Activated T-cell treated with anti-CD3 and anti-CD28 coated beads, Interleukin-2, amount 50 U/mL, for 4 hours (primary cell): Measurements from ENCODE around the gene EFCAB10. TPM values are rescaled to one million over a fixed set of nuclear protein-coding genes. Genes with fewer than 3 reads are reported as not detected.

Experiments used
- ATAC-seq, 2 donors: fragments of 200-7000 bp; cut with Tn5 transposase; one replicate each; pipeline ENCODE4 v1.10.0; 2021
- DNase-seq: peaks from one replicate; pipeline ENCODE4 v3.0.0-alpha.2; 2020
- H3K27me3 Mint-ChIP-seq: one replicate; pipeline ENCODE4 v1.8.0; 2021; ENCODE audit warnings: low read depth, mixed read lengths
- H3K36me3 Mint-ChIP-seq: one replicate; pipeline ENCODE4 v1.8.0; 2022; ENCODE audit warnings: mixed read lengths; ENCODE audit not compliant: insufficient read depth
- H3K4me1 Mint-ChIP-seq: one replicate; pipeline ENCODE4 v1.8.0; 2021; ENCODE audit warnings: low read depth, mixed read lengths
- H3K4me3 Mint-ChIP-seq: one replicate; pipeline ENCODE4 v1.8.0; 2021; ENCODE audit warnings: mild to moderate bottlenecking, moderate library complexity, mixed read lengths
- H3K9me3 Mint-ChIP-seq: one replicate; pipeline ENCODE4 v1.8.0; 2021; ENCODE audit warnings: mixed read lengths
- total RNA-seq, 3 donors: library from RNA; stranded (reverse); gene quantifications; one replicate each; pipeline ENCODE4 v1.2.1, GENCODE V29; 2021

The EFCAB10 gene
- total RNA-seq, result not detected

GRCh38 chr7:105581066-105581811 is at the start of gene EFCAB10:
Gene EFCAB10, minus strand, starts transcription at chr7:105581493. Its CDS starts 30 bp downstream, at chr7:105581463.
- DNase-seq, result peak; percentile 8
- peak; percentile 62 to 82 for ATAC-seq
- peaks cover 1% of the 10 kb centered on the region for H3K36me3 Mint-ChIP-seq

GRCh38 chr7:105625986-105626385 is 44.7 kb upstream of the EFCAB10 start:
- no peak for DNase-seq
- no peaks in the 10 kb centered on the region for H3K27me3 Mint-ChIP-seq
- H3K36me3 Mint-ChIP-seq, result peaks cover 44% of the 10 kb centered on the region
- ATAC-seq, result no peak
- peaks cover 10% of the 10 kb centered on the region for H3K9me3 Mint-ChIP-seq
- no peak overlapping the region for H3K4me3 Mint-ChIP-seq
- no peaks in the 10 kb centered on the region for H3K4me1 Mint-ChIP-seq

More at GRCh38 chr7:105581066-105581811, at the start of gene EFCAB10:
- peak within 1 kb of the TSS; percentile 70 for H3K4me3 Mint-ChIP-seq
- peaks cover 17% of the 10 kb centered on the region for H3K27me3 Mint-ChIP-seq
- H3K4me1 Mint-ChIP-seq, result peaks cover 5% of the 10 kb centered on the region
- H3K9me3 Mint-ChIP-seq, result peaks cover 8% of the 10 kb centered on the region

- H3K36me3 Mint-ChIP-seq, result peaks cover 40% of the 10 kb centered on the region
Measured at GRCh38 chr7:105623906-105624305, 42.6 kb upstream of the EFCAB10 start.

GRCh38 chr7:105623378-105623777 is 42.1 kb upstream of the EFCAB10 start:
- Mint-ChIP-seq H3K4me3 (no peak overlapping the region), H3K27me3 (no peaks in the 10 kb centered on the region), H3K9me3 (peaks cover 10% of the 10 kb centered on the region), H3K4me1 (no peaks in the 10 kb centered on the region), H3K36me3 (peaks cover 40% of the 10 kb centered on the region)
- ATAC-seq (no peak), DNase-seq (no peak)

More at GRCh38 chr7:105623906-105624305, 42.6 kb upstream of the EFCAB10 start:
- no peak for DNase-seq
- Mint-ChIP-seq H3K4me1 (no peaks in the 10 kb centered on the region), H3K4me3 (no peak overlapping the region), H3K27me3 (no peaks in the 10 kb centered on the region), H3K9me3 (peaks cover 10% of the 10 kb centered on the region)
- ATAC-seq, result no peak

- peaks cover 40% of the 10 kb centered on the region for H3K36me3 Mint-ChIP-seq
- no peaks in the 10 kb centered on the region for H3K4me1 Mint-ChIP-seq
- peaks cover 10% of the 10 kb centered on the region for H3K9me3 Mint-ChIP-seq
- no peaks in the 10 kb centered on the region for H3K27me3 Mint-ChIP-seq
- no peak overlapping the region for H3K4me3 Mint-ChIP-seq
- ATAC-seq (no peak), DNase-seq (no peak)
Measured at GRCh38 chr7:105622106-105622731, 40.9 kb upstream of the EFCAB10 start.

- Mint-ChIP-seq H3K4me3 (no peak overlapping the region), H3K4me1 (no peaks in the 10 kb centered on the region), H3K9me3 (peaks cover 7% of the 10 kb centered on the region), H3K36me3 (peaks cover 37% of the 10 kb centered on the region), H3K27me3 (no peaks in the 10 kb centered on the region)
- no peak for ATAC-seq
- DNase-seq, result no peak
Measured at GRCh38 chr7:105621617-105622016, 40.3 kb upstream of the EFCAB10 start.

- DNase-seq (no peak), ATAC-seq (no peak)
- H3K4me3 Mint-ChIP-seq, result no peak overlapping the region
- peaks cover 4% of the 10 kb centered on the region for H3K9me3 Mint-ChIP-seq
- H3K4me1 Mint-ChIP-seq, result no peaks in the 10 kb centered on the region
- H3K27me3 Mint-ChIP-seq, result no peaks in the 10 kb centered on the region
- H3K36me3 Mint-ChIP-seq, result peaks cover 33% of the 10 kb centered on the region
Measured at GRCh38 chr7:105621176-105621575, 39.9 kb upstream of the EFCAB10 start.

GRCh38 chr7:105619590-105619989 is 38.3 kb upstream of the EFCAB10 start:
- Mint-ChIP-seq H3K4me1 (no peaks in the 10 kb centered on the region), H3K9me3 (no peaks in the 10 kb centered on the region), H3K4me3 (no peak overlapping the region), H3K36me3 (peaks cover 27% of the 10 kb centered on the region), H3K27me3 (no peaks in the 10 kb centered on the region)
- DNase-seq (no peak), ATAC-seq (no peak)

GRCh38 chr7:105618016-105618296 is 36.7 kb upstream of the EFCAB10 start:
- Mint-ChIP-seq H3K27me3 (no peaks in the 10 kb centered on the region), H3K4me1 (no peaks in the 10 kb centered on the region), H3K4me3 (no peak overlapping the region), H3K36me3 (peaks cover 30% of the 10 kb centered on the region), H3K9me3 (no peaks in the 10 kb centered on the region)
- no peak for ATAC-seq
- no peak for DNase-seq

- H3K36me3 Mint-ChIP-seq, result peaks cover 26% of the 10 kb centered on the region
- DNase-seq, result no peak
- H3K4me1 Mint-ChIP-seq, result no peaks in the 10 kb centered on the region
- H3K27me3 Mint-ChIP-seq, result no peaks in the 10 kb centered on the region
- ATAC-seq, result no peak
- no peaks in the 10 kb centered on the region for H3K9me3 Mint-ChIP-seq
- H3K4me3 Mint-ChIP-seq, result no peak overlapping the region
Measured at GRCh38 chr7:105617280-105618015, 36.2 kb upstream of the EFCAB10 start.

GRCh38 chr7:105614341-105614840 is 33.1 kb upstream of the EFCAB10 start:
- H3K4me1 Mint-ChIP-seq, result no peaks in the 10 kb centered on the region
- H3K27me3 Mint-ChIP-seq, result no peaks in the 10 kb centered on the region
- ATAC-seq, result no peak
- peaks cover 17% of the 10 kb centered on the region for H3K36me3 Mint-ChIP-seq
- H3K9me3 Mint-ChIP-seq, result no peaks in the 10 kb centered on the region
- no peak overlapping the region for H3K4me3 Mint-ChIP-seq
- DNase-seq, result no peak

- Mint-ChIP-seq H3K36me3 (peaks cover 19% of the 10 kb centered on the region), H3K9me3 (no peaks in the 10 kb centered on the region)
- no peak for ATAC-seq
Measured at GRCh38 chr7:105613611-105614330, 32.5 kb upstream of the EFCAB10 start.

GRCh38 chr7:105612806-105613205 is 31.5 kb upstream of the EFCAB10 start:
- H3K4me3 Mint-ChIP-seq, result no peak overlapping the region
- H3K4me1 Mint-ChIP-seq, result no peaks in the 10 kb centered on the region
- DNase-seq, result no peak
- H3K36me3 Mint-ChIP-seq, result peaks cover 19% of the 10 kb centered on the region
- no peak for ATAC-seq
- H3K9me3 Mint-ChIP-seq, result no peaks in the 10 kb centered on the region
- H3K27me3 Mint-ChIP-seq, result no peaks in the 10 kb centered on the region

More at GRCh38 chr7:105613611-105614330, 32.5 kb upstream of the EFCAB10 start:
- Mint-ChIP-seq H3K4me1 (no peaks in the 10 kb centered on the region), H3K4me3 (no peak overlapping the region), H3K27me3 (no peaks in the 10 kb centered on the region)
- DNase-seq, result no peak
